Neural progenitor cell (in vitro differentiated cells): ENCODE data around the gene IER5L. TPM values are rescaled to one million over a fixed set of nuclear protein-coding genes. Genes with fewer than 3 reads are reported as not detected.
"Not testable (repeated sequence)": the region's sequence is repeated elsewhere in the genome, so short reads cannot be mapped to it uniquely, and the experiment has no call there.

Experiments
- DNase-seq: peaks from one replicate; pipeline ENCODE4 v3.0.0-alpha.2; 2016; ENCODE audit warnings: low spot score
- H2AFZ ChIP-seq: fragments of 200-600 bp; sonication (generic); replicated peaks from 2 replicates; pipeline ENCODE4 v1.6.1; 2016; ENCODE audit warnings: antibody characterized with exemption
- H3F3A ChIP-seq: fragments of 200-600 bp; sonication (generic); 2 replicates; pipeline ENCODE4 v1.6.1; 2016; ENCODE audit warnings: antibody characterized with exemption, low read depth
- H3K27ac ChIP-seq: fragments of 200-600 bp; sonication (generic); 2 replicates; pipeline ENCODE4 v1.5.1; 2016; ENCODE audit warnings: mild to moderate bottlenecking
- H3K27me3 ChIP-seq: fragments of 200-600 bp; sonication (generic); 2 replicates; pipeline ENCODE4 v1.6.1; 2016; ENCODE audit warnings: mild to moderate bottlenecking, moderate library complexity
- H3K36me3 ChIP-seq: fragments of 200-600 bp; sonication (generic); 2 replicates; pipeline ENCODE4 v1.5.1; 2016
- H3K4me1 ChIP-seq: fragments of 200-600 bp; sonication (generic); 2 replicates; pipeline ENCODE4 v1.6.1; 2016; ENCODE audit warnings: mixed run types
- H3K4me2 ChIP-seq: fragments of 200-600 bp; sonication (generic); 2 replicates; pipeline ENCODE4 v1.6.1; 2016
- H3K4me3 ChIP-seq: fragments of 200-600 bp; sonication (generic); 2 replicates; pipeline ENCODE4 v1.5.1; 2016
- H3K79me2 ChIP-seq: fragments of 200-600 bp; sonication (generic); 2 replicates; pipeline ENCODE4 v1.6.1; 2016; ENCODE audit warnings: low read depth
- H3K9ac ChIP-seq: fragments of 200-600 bp; sonication (generic); 2 replicates; pipeline ENCODE4 v1.6.1; 2016
- H3K9me3 ChIP-seq: fragments of 200-600 bp; sonication (generic); 2 replicates; pipeline ENCODE4 v1.5.1; 2016; ENCODE audit warnings: low read depth
- H4K20me1 ChIP-seq: fragments of 200-600 bp; sonication (generic); 2 replicates; pipeline ENCODE4 v1.6.1; 2016; ENCODE audit warnings: low read depth
- H3K27ac Mint-ChIP-seq: 3 replicates; pipeline ENCODE4 v1.8.0; 2021; ENCODE audit warnings: mixed read lengths
- H3K27me3 Mint-ChIP-seq: 2 replicates; pipeline ENCODE4 v1.8.0; 2022; ENCODE audit warnings: low read depth, mild to moderate bottlenecking, inconsistent platforms, moderate library complexity, mixed read lengths; ENCODE audit not compliant: insufficient read depth
- H3K36me3 Mint-ChIP-seq: 3 replicates; pipeline ENCODE4 v1.8.0; 2021; ENCODE audit warnings: mixed read lengths
- H3K4me1 Mint-ChIP-seq: 3 replicates; pipeline ENCODE4 v1.8.0; 2021; ENCODE audit warnings: mixed read lengths
- H3K4me3 Mint-ChIP-seq: 3 replicates; pipeline ENCODE4 v1.8.0; 2021; ENCODE audit warnings: mild to moderate bottlenecking, moderate library complexity, mixed read lengths
- H3K9me3 Mint-ChIP-seq: 3 replicates; pipeline ENCODE4 v1.8.0; 2020; ENCODE audit warnings: mixed read lengths
- CTCF ChIP-seq: fragments of 200-600 bp; sonication (generic); IDR thresholded peaks from 2 replicates; pipeline ENCODE4 v1.5.1; 2017; ENCODE audit warnings: antibody characterized with exemption, mild to moderate bottlenecking
- EZH2 ChIP-seq: fragments of 200-600 bp; sonication (generic); IDR thresholded peaks from 2 replicates; pipeline ENCODE4 v1.6.1; 2017; ENCODE audit warnings: antibody characterized with exemption, mild to moderate bottlenecking, moderate library complexity
- EZH2phosphoT487 ChIP-seq: fragments of 200-600 bp; sonication (generic); IDR thresholded peaks from 2 replicates; pipeline ENCODE4 v1.6.1; 2017; ENCODE audit warnings: antibody characterized with exemption
- total RNA-seq: library from RNA; depleted of rRNA; stranded (reverse); fragments of >200 nt; gene quantifications from 2 replicates; pipeline ENCODE4 v1.2.3, GENCODE V29; 2015; ENCODE audit warnings: low replicate concordance

The IER5L gene
- total RNA-seq, 1 donor from 2014 or later: 12.2 TPM

- no peaks in the 10 kb centered on the region for H3F3A ChIP-seq
- Mint-ChIP-seq H3K27ac (no peak overlapping the region), H3K36me3 (peaks cover 2% of the 10 kb centered on the region), H3K9me3 (peaks cover 14% of the 10 kb centered on the region), H3K4me1 (peaks cover 25% of the 10 kb centered on the region), H3K4me3 (no peak overlapping the region), H3K27me3 (peaks cover 13% of the 10 kb centered on the region)
- no peak overlapping the region for H3K4me3 ChIP-seq
- no peaks in the 10 kb centered on the region for H4K20me1 ChIP-seq
- H2AFZ ChIP-seq: no peak overlapping the region
- H3K36me3 ChIP-seq: no peaks in the 10 kb centered on the region
- H3K4me1 ChIP-seq: peaks cover 2% of the 10 kb centered on the region
- TF ChIP-seq CTCF (no peak), EZH2phosphoT487 (no peak), EZH2 (no peak)
- H3K9me3 ChIP-seq: no peaks in the 10 kb centered on the region
- no peak overlapping the region for H3K27ac ChIP-seq
- no peaks in the 10 kb centered on the region for H3K79me2 ChIP-seq
- peaks cover 26% of the 10 kb centered on the region for H3K27me3 ChIP-seq
- no peak overlapping the region for H3K4me2 ChIP-seq
- no peak overlapping the region for H3K9ac ChIP-seq
- no peak for DNase-seq
These were observed 16.2 kb upstream of the IER5L start for GRCh38 chr9:129194221-129194620.

- Histone ChIP-seq H3K27me3 (peaks cover 21% of the 10 kb centered on the region), H4K20me1 (no peaks in the 10 kb centered on the region), H3K9ac (no peak overlapping the region), H3K27ac (no peak overlapping the region), H2AFZ (no peak overlapping the region), H3K4me2 (no peak overlapping the region), H3K9me3 (no peaks in the 10 kb centered on the region), H3K4me1 (peaks cover 2% of the 10 kb centered on the region), H3F3A (no peaks in the 10 kb centered on the region), H3K79me2 (no peaks in the 10 kb centered on the region), H3K36me3 (no peaks in the 10 kb centered on the region), H3K4me3 (no peak overlapping the region)
- peaks cover 21% of the 10 kb centered on the region for H3K4me1 Mint-ChIP-seq
- H3K27ac Mint-ChIP-seq: no peak overlapping the region
- H3K9me3 Mint-ChIP-seq: peaks cover 14% of the 10 kb centered on the region
- no peak for TF ChIP-seq EZH2phosphoT487
- no peak for TF ChIP-seq CTCF
- TF ChIP-seq EZH2: no peak
- DNase-seq: no peak
- no peak overlapping the region for H3K4me3 Mint-ChIP-seq
- H3K36me3 Mint-ChIP-seq: peaks cover 2% of the 10 kb centered on the region
- peaks cover 10% of the 10 kb centered on the region for H3K27me3 Mint-ChIP-seq
These were observed 15.6 kb upstream of the IER5L start for GRCh38 chr9:129193655-129194054.

GRCh38 chr9:129191234-129191633 lies 13.2 kb upstream of the IER5L start:
- Histone ChIP-seq H3K79me2 (no peaks in the 10 kb centered on the region), H3K4me3 (no peak overlapping the region), H3K9me3 (no peaks in the 10 kb centered on the region), H3K36me3 (no peaks in the 10 kb centered on the region), H3K4me2 (no peak overlapping the region), H4K20me1 (no peaks in the 10 kb centered on the region), H3K27ac (no peak overlapping the region), H3F3A (no peaks in the 10 kb centered on the region), H2AFZ (no peak overlapping the region), H3K27me3 (peaks cover 4% of the 10 kb centered on the region), H3K9ac (no peak overlapping the region), H3K4me1 (no peaks in the 10 kb centered on the region)
- Mint-ChIP-seq H3K4me1 (peaks cover 9% of the 10 kb centered on the region), H3K27me3 (peaks cover 10% of the 10 kb centered on the region), H3K9me3 (peaks cover 14% of the 10 kb centered on the region), H3K4me3 (no peak overlapping the region), H3K36me3 (peaks cover 2% of the 10 kb centered on the region), H3K27ac (no peak overlapping the region)
- TF ChIP-seq EZH2phosphoT487: no peak
- DNase-seq: no peak

- Mint-ChIP-seq H3K9me3 (peaks cover 14% of the 10 kb centered on the region), H3K4me1 (peaks cover 17% of the 10 kb centered on the region), H3K27me3 (peaks cover 16% of the 10 kb centered on the region)
- H3K4me2 ChIP-seq, H3K36me3 Mint-ChIP-seq, H3K79me2 ChIP-seq, H3F3A ChIP-seq, DNase-seq, H2AFZ ChIP-seq, H3K36me3 ChIP-seq, H3K9me3 ChIP-seq, H3K27me3 ChIP-seq, H3K4me3 ChIP-seq, H3K27ac ChIP-seq, H3K4me3 Mint-ChIP-seq, H3K4me1 ChIP-seq, H3K9ac ChIP-seq, H3K27ac Mint-ChIP-seq, H4K20me1 ChIP-seq: not testable (repeated sequence)
These were observed 11.9 kb upstream of the IER5L start for GRCh38 chr9:129189971-129190370.
